Measurements from ENCODE around the gene CELF2. TPM values are rescaled to one million over a fixed set of nuclear protein-coding genes. Genes with fewer than 3 reads are reported as not detected.
A peak's percentile ranks its signal among the peaks of the same experiment; 100 is the strongest.

Gene CELF2
- total RNA-seq, 4 donors from 2014 or later = 27.0 to 44.1 (median 31.3) TPM

GRCh38 chr10:11177926-11178471 is 160.3 kb downstream of the CELF2 start:
- peak overlapping the region in 1 of 4 donors; percentile 2 for H3K4me3 ChIP-seq

DNA sequence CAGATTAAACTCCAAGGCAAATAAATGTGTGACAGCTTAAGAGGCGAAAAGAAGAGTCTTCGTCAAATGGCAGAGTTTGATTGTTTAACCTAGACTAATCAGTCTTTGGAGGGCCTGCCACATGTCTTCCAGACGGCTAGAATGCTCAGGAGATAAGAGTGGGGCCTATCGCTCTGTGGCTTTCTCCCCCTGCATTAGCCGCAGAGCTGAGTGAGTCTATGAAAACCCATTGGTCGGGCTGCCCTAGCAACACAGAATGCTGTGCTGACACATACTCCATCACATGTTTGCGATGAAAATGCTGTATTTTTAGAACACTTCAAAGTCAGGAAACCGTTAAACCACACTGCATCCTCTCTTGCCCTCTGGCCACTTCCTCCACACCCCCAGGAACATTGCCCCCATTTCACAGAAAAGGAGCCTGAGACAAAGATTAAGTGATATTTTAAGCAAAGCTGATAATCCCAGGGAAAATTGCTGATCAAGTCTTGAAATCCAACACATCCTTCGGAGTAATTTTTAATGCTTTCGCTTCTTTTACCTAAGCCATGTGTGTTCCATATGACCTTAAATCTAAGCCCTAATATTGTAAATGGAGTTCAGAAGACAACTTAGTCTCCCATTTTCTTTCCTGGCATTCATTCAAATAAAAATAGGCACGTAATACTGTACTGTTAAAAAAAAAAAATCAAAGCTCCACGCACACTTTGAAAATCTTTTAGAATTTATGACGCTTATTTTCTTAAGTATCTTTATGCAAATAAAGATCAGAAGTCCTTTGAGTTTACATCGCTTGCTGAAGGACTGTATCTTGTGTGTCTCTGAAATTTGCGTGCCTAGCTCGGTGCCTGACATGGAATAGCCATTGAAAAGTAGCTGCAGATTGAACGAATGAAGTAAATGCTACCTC is 161.2 kb downstream of the CELF2 start:
- intact Hi-C loops (cut with DNase I; ENCODE audit: low total_unique reads) (no loop called here), in situ Hi-C loops (cut with MboI; ENCODE audit: low pct_ligation_motif_present in 1 of 4, low pct_unique_long_range_greater_than_20kb in 1 of 4, low sequenced_read_pairs in 3 of 4) (no loop called here)
- Histone ChIP-seq H3K4me1 (peaks cover 0 to 21% (median 0%) of the 10 kb centered on the region in 4 donors), H3K9me3 (no peaks in the 10 kb centered on the region), H3K27me3 (no peaks in the 10 kb centered on the region), H3K36me3 (no peaks in the 10 kb centered on the region), H3K4me3 (no peak overlapping the region), H3K27ac (peak overlapping the region; percentile 51 to 59 (median 57))
- DNase-seq = peak; percentile 73
- TF ChIP-seq POLR2AphosphoS5 (IDR thresholded peaks at IDR 0.05) (peak in 2 of 3 donors; percentile 28 to 36), EP300 (IDR thresholded peaks at IDR 0.05; ENCODE audit: low read depth) (no peak), POLR2A (IDR thresholded peaks at IDR 0.05) (no peak), CTCF (IDR thresholded peaks at IDR 0.05) (no peak)
- 70 to 87% methylated on average over 9 to 17 of the region's 17 CpGs for WGBS, 2 donors (ENCODE audit: low coverage in 1 of 2)

More at GRCh38 chr10:11177926-11178471, 160.3 kb downstream of the CELF2 start:
- in situ Hi-C loops (cut with MboI; ENCODE audit: low pct_ligation_motif_present in 1 of 4, low pct_unique_long_range_greater_than_20kb in 1 of 4, low sequenced_read_pairs in 3 of 4) (no loop called here), intact Hi-C loops (cut with DNase I; ENCODE audit: low total_unique reads) (no loop called here)
- WGBS, 2 donors (ENCODE audit: low coverage in 1 of 2) = 92% methylated on average over 18 of the region's 18 CpGs; no CpG with 5 or more reads in 1 of the 2 donors
- Histone ChIP-seq H3K27ac (peak overlapping the region; percentile 51 to 59 (median 57)), H3K9me3 (no peaks in the 10 kb centered on the region), H3K27me3 (no peaks in the 10 kb centered on the region), H3K4me1 (peaks cover 0 to 21% (median 0%) of the 10 kb centered on the region in 4 donors), H3K36me3 (no peaks in the 10 kb centered on the region)
- no peak for TF ChIP-seq EP300 (IDR thresholded peaks at IDR 0.05; ENCODE audit: low read depth)
- TF ChIP-seq POLR2A (IDR thresholded peaks at IDR 0.05) = no peak
- TF ChIP-seq POLR2AphosphoS5 (IDR thresholded peaks at IDR 0.05) = no peak
- DNase-seq = peak; percentile 41

GRCh38 chr10:11179516-11180105 is 161.9 kb downstream of the CELF2 start:
- in situ Hi-C loops (cut with MboI; ENCODE audit: low pct_ligation_motif_present in 1 of 4, low pct_unique_long_range_greater_than_20kb in 1 of 4, low sequenced_read_pairs in 3 of 4) = no loop called here
- TF ChIP-seq POLR2AphosphoS5 (IDR thresholded peaks at IDR 0.05) = no peak
- TF ChIP-seq POLR2A (IDR thresholded peaks at IDR 0.05) = no peak
- no peak for TF ChIP-seq EP300 (IDR thresholded peaks at IDR 0.05; ENCODE audit: low read depth)
- no peak for TF ChIP-seq CTCF (IDR thresholded peaks at IDR 0.05)
- H3K36me3 ChIP-seq = no peaks in the 10 kb centered on the region
- intact Hi-C loops (cut with DNase I; ENCODE audit: low total_unique reads) = no loop called here
- DNase-seq = no peak
- 65 to 93% methylated on average over 3 to 6 of the region's 6 CpGs for WGBS, 2 donors (ENCODE audit: low coverage in 1 of 2)
- H3K4me3 ChIP-seq = no peak overlapping the region
- no peaks in the 10 kb centered on the region for H3K27me3 ChIP-seq
- peaks cover 0 to 21% (median 0%) of the 10 kb centered on the region in 4 donors for H3K4me1 ChIP-seq
- H3K9me3 ChIP-seq = no peaks in the 10 kb centered on the region
- H3K27ac ChIP-seq = peak overlapping the region; percentile 30 to 59 (median 44)

GRCh38 chr10:11180228-11180627 is 162.6 kb downstream of the CELF2 start:
- intact Hi-C loops (cut with DNase I; ENCODE audit: low total_unique reads) (no loop called here), in situ Hi-C loops (cut with MboI; ENCODE audit: low pct_ligation_motif_present in 1 of 4, low pct_unique_long_range_greater_than_20kb in 1 of 4, low sequenced_read_pairs in 3 of 4) (no loop called here)
- Histone ChIP-seq H3K36me3 (no peaks in the 10 kb centered on the region), H3K27me3 (no peaks in the 10 kb centered on the region), H3K4me1 (peaks cover 0 to 18% (median 0%) of the 10 kb centered on the region in 4 donors), H3K27ac (peak overlapping the region; percentile 30 to 59 (median 44)), H3K9me3 (no peaks in the 10 kb centered on the region), H3K4me3 (no peak overlapping the region)
- 64 to 80% methylated on average over 3 to 14 of the region's 14 CpGs for WGBS, 2 donors (ENCODE audit: low coverage in 1 of 2)
- peak; percentile 35 for DNase-seq
- TF ChIP-seq POLR2AphosphoS5 (IDR thresholded peaks at IDR 0.05) = no peak
- TF ChIP-seq EP300 (IDR thresholded peaks at IDR 0.05; ENCODE audit: low read depth) = no peak
- TF ChIP-seq CTCF (IDR thresholded peaks at IDR 0.05) = no peak
- TF ChIP-seq POLR2A (IDR thresholded peaks at IDR 0.05) = no peak
